IPS-18a (cell line): Measurements from ENCODE around the gene SCO1.

Experiments used
- H3K27ac ChIP-seq: one replicate; pipeline ENCODE4 v1.5.1; 2013; ENCODE audit warnings: low read length
- H3K27me3 ChIP-seq: one replicate; pipeline ENCODE4 v1.6.1; 2013; ENCODE audit warnings: mild to moderate bottlenecking, low read length; ENCODE audit not compliant: control insufficient read depth, insufficient read depth
- H3K36me3 ChIP-seq: one replicate; pipeline ENCODE4 v1.6.1; 2013; ENCODE audit warnings: low read depth, low read length; ENCODE audit not compliant: control insufficient read depth
- H3K4me1 ChIP-seq: one replicate; pipeline ENCODE4 v1.6.1; 2013; ENCODE audit warnings: low read depth, low read length; ENCODE audit not compliant: control insufficient read depth
- H3K4me3 ChIP-seq: one replicate; pipeline ENCODE4 v1.5.1; 2013; ENCODE audit warnings: low read length
- H3K9ac ChIP-seq: one replicate; pipeline ENCODE4 v1.6.1; 2013; ENCODE audit warnings: mild to moderate bottlenecking, low read length, moderate library complexity
- H3K9me3 ChIP-seq: one replicate; pipeline ENCODE4 v1.6.1; 2013; ENCODE audit warnings: low read depth, low read length; ENCODE audit not compliant: control insufficient read depth

Gene SCO1

DNA sequence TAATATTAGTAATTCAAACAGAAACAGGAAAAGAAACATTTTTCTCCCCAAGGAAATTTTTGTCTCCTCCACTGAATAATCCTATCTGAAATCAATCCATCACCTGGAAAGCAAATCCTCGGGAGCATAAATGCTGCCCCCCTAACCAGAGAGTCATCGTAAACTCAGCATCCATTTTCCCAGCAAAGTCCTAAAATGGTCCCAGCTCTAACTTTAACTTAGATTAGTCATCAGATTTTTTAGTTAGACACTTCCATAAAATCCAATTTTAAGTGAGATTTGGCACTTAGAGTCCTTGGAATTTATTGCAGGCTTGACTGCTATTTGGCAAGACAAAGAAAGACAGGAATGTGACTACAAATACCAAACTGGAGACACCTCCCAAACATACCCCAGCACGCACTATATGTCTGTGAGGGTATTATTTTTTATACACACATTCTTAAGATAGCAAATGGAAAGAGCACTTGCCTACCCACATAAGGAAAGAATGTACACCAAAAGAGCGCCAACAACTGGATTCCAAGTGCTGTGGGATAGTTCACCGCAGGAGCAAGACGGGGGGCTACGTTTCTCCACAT, 15.4 kb downstream of the SCO1 start:
- Histone ChIP-seq H3K27ac (no peak overlapping the region), H3K9ac (no peak overlapping the region), H3K36me3 (peaks cover 83% of the 10 kb centered on the region), H3K27me3 (no peaks in the 10 kb centered on the region), H3K4me3 (no peak overlapping the region), H3K9me3 (no peaks in the 10 kb centered on the region), H3K4me1 (no peaks in the 10 kb centered on the region)

DNA sequence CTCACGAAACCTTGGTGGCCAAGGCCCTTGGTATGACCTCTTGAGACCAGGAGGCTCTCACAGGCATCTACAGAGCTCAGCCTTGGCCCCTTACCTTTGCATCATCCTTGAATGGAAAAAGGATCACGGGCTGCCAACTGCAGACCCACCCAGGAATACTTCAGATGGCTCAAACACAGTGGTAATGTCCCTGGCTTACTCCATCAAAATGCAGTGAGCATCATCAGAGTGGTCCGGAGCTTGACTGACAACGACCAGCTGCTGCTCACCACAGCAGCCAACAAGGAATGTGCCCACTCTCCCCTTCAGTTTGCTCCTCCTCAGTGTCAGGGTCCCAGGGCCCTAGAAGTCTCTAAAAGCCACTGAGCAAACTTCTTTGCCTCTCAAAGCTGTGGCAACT, 22.6 kb downstream of the SCO1 start:
- Histone ChIP-seq H3K4me1 (no peaks in the 10 kb centered on the region), H3K9me3 (no peaks in the 10 kb centered on the region), H3K27me3 (no peaks in the 10 kb centered on the region), H3K36me3 (peaks cover 32% of the 10 kb centered on the region), H3K9ac (no peak overlapping the region), H3K4me3 (no peak overlapping the region), H3K27ac (no peak overlapping the region)

- H3K9me3 ChIP-seq: no peaks in the 10 kb centered on the region
- H3K4me1 ChIP-seq: no peaks in the 10 kb centered on the region
- H3K36me3 ChIP-seq: peaks cover 20% of the 10 kb centered on the region
- no peaks in the 10 kb centered on the region for H3K27me3 ChIP-seq
- H3K4me3 ChIP-seq: no peak overlapping the region
- H3K27ac ChIP-seq: no peak overlapping the region
- no peak overlapping the region for H3K9ac ChIP-seq
Measured at GRCh38 chr17:10673312-10673711, 24.0 kb downstream of the SCO1 start.

DNA sequence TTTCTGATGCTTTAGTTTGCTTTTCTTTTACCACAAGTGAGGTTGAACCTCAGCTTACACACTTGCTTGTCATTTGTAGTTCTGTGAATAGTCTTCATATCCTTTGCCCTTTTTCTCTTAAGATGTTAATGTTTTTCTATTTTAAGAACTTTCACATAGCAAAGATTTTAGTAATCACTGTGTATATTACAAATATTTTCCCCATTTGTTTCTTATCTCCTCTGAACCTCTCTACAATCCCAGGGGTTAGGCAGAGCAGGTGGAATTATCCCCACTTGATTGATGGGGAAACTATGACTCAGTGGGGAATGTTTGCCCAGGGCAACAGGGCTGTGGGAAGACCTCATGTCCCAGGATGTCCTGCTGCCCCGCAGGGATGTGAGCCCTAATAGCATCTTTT, 28.6 kb downstream of the SCO1 start:
- Histone ChIP-seq H3K27me3 (no peaks in the 10 kb centered on the region), H3K9me3 (no peaks in the 10 kb centered on the region), H3K9ac (no peak overlapping the region), H3K4me3 (no peak overlapping the region), H3K36me3 (no peaks in the 10 kb centered on the region), H3K27ac (no peak overlapping the region), H3K4me1 (no peaks in the 10 kb centered on the region)

DNA sequence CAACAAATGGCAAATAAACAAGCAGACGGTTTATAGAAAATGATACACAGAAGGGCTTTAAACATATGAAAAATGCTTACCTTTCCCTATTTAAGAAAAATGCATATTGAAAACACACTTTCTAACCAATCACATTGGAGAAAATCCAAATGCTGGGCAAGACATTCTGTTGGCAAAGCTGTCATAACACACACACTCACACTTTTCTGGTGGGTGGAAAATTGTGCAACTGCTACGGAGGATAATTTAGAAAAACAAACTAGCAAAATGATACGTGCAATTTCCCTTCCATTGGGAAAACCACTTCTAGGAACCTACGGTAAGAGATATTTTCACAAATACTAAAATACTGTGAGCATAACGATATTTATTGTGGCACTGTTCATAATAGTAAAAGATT, 30.4 kb downstream of the SCO1 start:
- no peaks in the 10 kb centered on the region for H3K36me3 ChIP-seq
- no peak overlapping the region for H3K27ac ChIP-seq
- H3K9ac ChIP-seq: no peak overlapping the region
- H3K9me3 ChIP-seq: no peaks in the 10 kb centered on the region
- no peaks in the 10 kb centered on the region for H3K4me1 ChIP-seq
- H3K27me3 ChIP-seq: no peaks in the 10 kb centered on the region
- no peak overlapping the region for H3K4me3 ChIP-seq

- no peak overlapping the region for H3K4me3 ChIP-seq
- no peaks in the 10 kb centered on the region for H3K27me3 ChIP-seq
- H3K36me3 ChIP-seq: no peaks in the 10 kb centered on the region
- no peaks in the 10 kb centered on the region for H3K9me3 ChIP-seq
- H3K27ac ChIP-seq: no peak overlapping the region
- H3K4me1 ChIP-seq: no peaks in the 10 kb centered on the region
- H3K9ac ChIP-seq: no peak overlapping the region
Measured at GRCh38 chr17:10664571-10664970, 32.8 kb downstream of the SCO1 start.

DNA sequence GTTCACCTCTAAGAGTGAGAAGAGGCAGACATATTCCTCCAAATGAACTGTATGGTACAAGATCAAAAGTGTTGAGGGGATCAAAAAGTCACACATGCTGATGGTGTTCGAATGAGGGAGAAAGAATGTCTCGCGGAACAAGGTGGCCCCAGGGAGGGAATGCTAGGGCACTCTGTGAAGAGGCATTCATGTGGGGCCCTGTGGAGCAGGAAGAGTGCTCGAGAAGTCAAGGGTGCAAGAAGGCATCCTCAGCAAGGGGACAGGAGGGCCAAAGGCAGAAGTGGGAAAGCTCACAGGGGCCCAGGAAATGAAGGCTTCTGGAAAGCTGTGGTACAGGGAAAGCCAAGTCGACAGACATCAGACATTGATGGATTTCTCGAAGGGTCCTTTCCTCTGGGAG, 34.1 kb downstream of the SCO1 start:
- H3K4me3 ChIP-seq: no peak overlapping the region
- H3K27me3 ChIP-seq: no peaks in the 10 kb centered on the region
- no peaks in the 10 kb centered on the region for H3K4me1 ChIP-seq
- H3K9me3 ChIP-seq: no peaks in the 10 kb centered on the region
- no peak overlapping the region for H3K27ac ChIP-seq
- no peaks in the 10 kb centered on the region for H3K36me3 ChIP-seq
- H3K9ac ChIP-seq: no peak overlapping the region

- no peaks in the 10 kb centered on the region for H3K4me1 ChIP-seq
- H3K27me3 ChIP-seq: no peaks in the 10 kb centered on the region
- H3K9me3 ChIP-seq: no peaks in the 10 kb centered on the region
- H3K9ac ChIP-seq: no peak overlapping the region
- H3K36me3 ChIP-seq: no peaks in the 10 kb centered on the region
- no peak overlapping the region for H3K4me3 ChIP-seq
- no peak overlapping the region for H3K27ac ChIP-seq
Measured at GRCh38 chr17:10661437-10661836, 35.9 kb downstream of the SCO1 start.

DNA sequence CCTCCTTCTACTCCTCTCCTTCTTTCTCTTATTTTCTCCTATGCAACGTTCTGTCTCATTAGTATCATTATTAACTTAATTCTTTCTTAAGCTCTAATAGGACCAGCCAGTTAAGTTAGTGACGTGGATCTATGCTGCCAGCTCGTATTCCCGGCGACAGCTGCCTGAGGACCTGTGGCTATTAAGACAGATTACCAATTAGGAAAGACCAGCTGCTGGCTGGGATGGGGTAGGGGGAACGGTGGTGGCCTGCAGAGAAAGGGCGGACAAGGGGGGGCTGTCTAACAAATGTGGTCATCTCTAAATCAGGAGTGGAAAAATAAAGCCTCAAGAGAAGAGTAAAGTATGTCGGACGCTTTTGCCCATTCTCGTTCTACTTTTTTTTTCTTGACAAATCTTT, 39.5 kb downstream of the SCO1 start:
- H3K4me3 ChIP-seq: no peak overlapping the region
- no peaks in the 10 kb centered on the region for H3K9me3 ChIP-seq

DNA sequence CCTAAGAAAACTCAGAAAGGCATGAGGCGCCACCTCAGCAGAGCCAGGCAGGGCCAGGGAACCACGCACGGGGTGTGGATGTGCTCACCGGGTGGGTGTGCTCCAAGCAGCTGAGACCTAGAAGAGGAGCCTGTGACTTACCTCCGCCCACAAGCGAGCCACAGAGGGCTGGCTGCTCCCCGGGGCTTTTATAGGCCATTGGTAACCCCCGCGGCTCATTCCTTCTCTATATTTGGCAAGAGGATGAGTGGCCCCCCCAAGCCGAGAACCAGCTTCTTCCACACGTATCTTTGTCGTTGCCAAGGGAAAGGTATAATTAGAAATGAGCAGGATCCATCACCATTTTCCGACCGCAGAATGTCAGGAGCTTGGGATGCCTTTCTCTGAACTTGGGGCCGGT, 40.2 kb downstream of the SCO1 start, which contains the start of gene MYH3:
MYH3 (minus strand) TSS at position 162 of the 400 bp plus-strand sequence. CDS start 2,245 bp downstream, outside the sequence.
- Histone ChIP-seq H3K27me3 (no peaks in the 10 kb centered on the region), H3K27ac (no peak within 1 kb of the TSS), H3K9ac (no peak within 1 kb of the TSS), H3K9me3 (no peaks in the 10 kb centered on the region), H3K36me3 (no peaks in the 10 kb centered on the region), H3K4me3 (no peak within 1 kb of the TSS), H3K4me1 (no peaks in the 10 kb centered on the region)

More for the DNA sequence above, 39.5 kb downstream of the SCO1 start:
- H3K4me1 ChIP-seq: no peaks in the 10 kb centered on the region
- H3K9ac ChIP-seq: no peak overlapping the region
- no peak overlapping the region for H3K27ac ChIP-seq
- no peaks in the 10 kb centered on the region for H3K36me3 ChIP-seq
- no peaks in the 10 kb centered on the region for H3K27me3 ChIP-seq

DNA sequence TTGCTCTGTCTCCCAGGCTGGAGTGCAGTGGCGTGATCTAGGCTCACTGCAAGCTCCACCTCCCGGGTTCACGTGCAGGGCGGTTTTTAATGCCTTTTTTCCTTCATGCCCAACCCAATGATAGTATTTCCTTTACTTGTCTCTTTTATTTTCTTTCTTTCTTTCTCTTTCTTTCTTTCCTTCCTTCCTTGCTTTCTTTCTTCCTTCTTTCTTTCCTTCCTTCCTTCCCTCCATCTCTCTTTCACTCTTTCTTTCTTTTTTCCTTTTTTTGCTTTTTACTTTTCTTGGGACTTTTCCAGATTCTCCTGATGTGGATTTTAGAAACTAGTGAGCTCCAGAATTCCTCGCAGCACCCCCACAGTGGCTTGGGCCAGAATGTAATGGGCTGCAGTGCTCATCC, 43.3 kb downstream of the SCO1 start:
- Histone ChIP-seq H3K4me1 (no peaks in the 10 kb centered on the region), H3K27ac (no peak overlapping the region), H3K36me3 (no peaks in the 10 kb centered on the region), H3K27me3 (no peaks in the 10 kb centered on the region), H3K9me3 (no peaks in the 10 kb centered on the region), H3K4me3 (no peak overlapping the region), H3K9ac (no peak overlapping the region)

GRCh38 chr17:10652984-10653659, 44.2 kb downstream of the SCO1 start:
- Histone ChIP-seq H3K4me3 (no peak overlapping the region), H3K9ac (no peak overlapping the region), H3K27me3 (no peaks in the 10 kb centered on the region), H3K9me3 (no peaks in the 10 kb centered on the region), H3K36me3 (no peaks in the 10 kb centered on the region), H3K27ac (no peak overlapping the region), H3K4me1 (no peaks in the 10 kb centered on the region)
